ENCODE measurements around the gene VTA1. TPM values are rescaled to one million over a fixed set of nuclear protein-coding genes. Genes with fewer than 3 reads are reported as not detected.
A peak's percentile ranks its signal among the peaks of the same experiment; 100 is the strongest.

The VTA1 gene
- total and polyA plus RNA-seq, 2 of the 13 experiments (the other 11 are each of a cell fraction or from before 2014, with no cell fraction given) = 70.7 to 89.1 TPM

DNA sequence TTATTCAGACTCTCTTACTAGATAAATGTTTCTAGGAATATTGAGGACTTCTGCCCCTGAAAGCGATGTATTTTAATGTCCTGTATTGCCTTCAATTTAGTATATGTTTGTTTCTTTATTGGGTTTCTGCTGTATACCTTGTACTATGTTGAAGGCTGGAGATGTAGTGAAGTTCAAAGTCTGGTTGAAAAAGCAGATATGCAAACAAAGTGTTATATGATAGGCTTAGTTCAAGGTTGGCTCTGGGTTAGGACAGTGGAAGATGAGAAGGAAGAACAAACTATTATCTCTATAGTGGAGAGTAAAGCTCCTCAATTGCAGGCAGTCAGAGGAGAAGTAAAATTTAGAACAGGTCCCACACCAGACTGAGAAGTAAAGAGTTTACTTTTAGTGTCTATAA lies 118.4 kb downstream of the VTA1 start (continued):
- TF ChIP-seq, protein P1, sequence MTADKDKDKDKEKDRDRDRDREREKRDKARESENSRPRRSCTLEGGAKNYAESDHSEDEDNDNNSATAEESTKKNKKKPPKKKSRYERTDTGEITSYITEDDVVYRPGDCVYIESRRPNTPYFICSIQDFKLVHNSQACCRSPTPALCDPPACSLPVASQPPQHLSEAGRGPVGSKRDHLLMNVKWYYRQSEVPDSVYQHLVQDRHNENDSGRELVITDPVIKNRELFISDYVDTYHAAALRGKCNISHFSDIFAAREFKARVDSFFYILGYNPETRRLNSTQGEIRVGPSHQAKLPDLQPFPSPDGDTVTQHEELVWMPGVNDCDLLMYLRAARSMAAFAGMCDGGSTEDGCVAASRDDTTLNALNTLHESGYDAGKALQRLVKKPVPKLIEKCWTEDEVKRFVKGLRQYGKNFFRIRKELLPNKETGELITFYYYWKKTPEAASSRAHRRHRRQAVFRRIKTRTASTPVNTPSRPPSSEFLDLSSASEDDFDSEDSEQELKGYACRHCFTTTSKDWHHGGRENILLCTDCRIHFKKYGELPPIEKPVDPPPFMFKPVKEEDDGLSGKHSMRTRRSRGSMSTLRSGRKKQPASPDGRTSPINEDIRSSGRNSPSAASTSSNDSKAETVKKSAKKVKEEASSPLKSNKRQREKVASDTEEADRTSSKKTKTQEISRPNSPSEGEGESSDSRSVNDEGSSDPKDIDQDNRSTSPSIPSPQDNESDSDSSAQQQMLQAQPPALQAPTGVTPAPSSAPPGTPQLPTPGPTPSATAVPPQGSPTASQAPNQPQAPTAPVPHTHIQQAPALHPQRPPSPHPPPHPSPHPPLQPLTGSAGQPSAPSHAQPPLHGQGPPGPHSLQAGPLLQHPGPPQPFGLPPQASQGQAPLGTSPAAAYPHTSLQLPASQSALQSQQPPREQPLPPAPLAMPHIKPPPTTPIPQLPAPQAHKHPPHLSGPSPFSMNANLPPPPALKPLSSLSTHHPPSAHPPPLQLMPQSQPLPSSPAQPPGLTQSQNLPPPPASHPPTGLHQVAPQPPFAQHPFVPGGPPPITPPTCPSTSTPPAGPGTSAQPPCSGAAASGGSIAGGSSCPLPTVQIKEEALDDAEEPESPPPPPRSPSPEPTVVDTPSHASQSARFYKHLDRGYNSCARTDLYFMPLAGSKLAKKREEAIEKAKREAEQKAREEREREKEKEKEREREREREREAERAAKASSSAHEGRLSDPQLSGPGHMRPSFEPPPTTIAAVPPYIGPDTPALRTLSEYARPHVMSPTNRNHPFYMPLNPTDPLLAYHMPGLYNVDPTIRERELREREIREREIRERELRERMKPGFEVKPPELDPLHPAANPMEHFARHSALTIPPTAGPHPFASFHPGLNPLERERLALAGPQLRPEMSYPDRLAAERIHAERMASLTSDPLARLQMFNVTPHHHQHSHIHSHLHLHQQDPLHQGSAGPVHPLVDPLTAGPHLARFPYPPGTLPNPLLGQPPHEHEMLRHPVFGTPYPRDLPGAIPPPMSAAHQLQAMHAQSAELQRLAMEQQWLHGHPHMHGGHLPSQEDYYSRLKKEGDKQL (CRISPR knock-in tag; IDR thresholded peaks at IDR 0.05; ENCODE audit: low read depth) = peak; percentile 75
- TF ChIP-seq, protein P2, sequence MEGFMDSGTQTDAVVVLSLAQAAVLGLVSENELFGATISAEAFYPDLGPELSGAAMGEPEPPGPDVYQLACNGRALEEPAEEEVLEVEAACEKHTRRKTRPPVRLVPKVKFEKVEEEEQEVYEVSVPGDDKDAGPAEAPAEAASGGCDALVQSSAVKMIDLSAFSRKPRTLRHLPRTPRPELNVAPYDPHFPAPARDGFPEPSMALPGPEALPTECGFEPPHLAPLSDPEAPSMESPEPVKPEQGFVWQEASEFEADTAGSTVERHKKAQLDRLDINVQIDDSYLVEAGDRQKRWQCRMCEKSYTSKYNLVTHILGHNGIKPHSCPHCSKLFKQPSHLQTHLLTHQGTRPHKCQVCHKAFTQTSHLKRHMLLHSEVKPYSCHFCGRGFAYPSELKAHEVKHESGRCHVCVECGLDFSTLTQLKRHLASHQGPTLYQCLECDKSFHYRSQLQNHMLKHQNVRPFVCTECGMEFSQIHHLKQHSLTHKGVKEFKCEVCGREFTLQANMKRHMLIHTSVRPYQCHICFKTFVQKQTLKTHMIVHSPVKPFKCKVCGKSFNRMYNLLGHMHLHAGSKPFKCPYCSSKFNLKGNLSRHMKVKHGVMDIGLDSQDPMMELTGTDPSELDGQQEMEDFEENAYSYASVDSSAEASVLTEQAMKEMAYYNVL (CRISPR knock-in tag; IDR thresholded peaks at IDR 0.05; ENCODE audit: borderline replicate concordance) = peak; percentile 83; the same call in 1 of the 2 replicates
- peak; percentile 65 for TF ChIP-seq THAP11 (CRISPR knock-in tag; IDR thresholded peaks at IDR 0.05)
- peak; percentile 90 for TF ChIP-seq SAP130 (CRISPR knock-in tag; IDR thresholded peaks at IDR 0.05; ENCODE audit: low read depth)
- TF ChIP-seq ZBTB7A (CRISPR knock-in tag; IDR thresholded peaks at IDR 0.05) = no peak
- 0 out of 2 replicates have a peak, but pooled peaks have one; percentile 33 for TF ChIP-seq DNMT3B (CRISPR knock-in tag; conservative IDR thresholded peaks at IDR 0.05)
- TF ChIP-seq, protein P3, sequence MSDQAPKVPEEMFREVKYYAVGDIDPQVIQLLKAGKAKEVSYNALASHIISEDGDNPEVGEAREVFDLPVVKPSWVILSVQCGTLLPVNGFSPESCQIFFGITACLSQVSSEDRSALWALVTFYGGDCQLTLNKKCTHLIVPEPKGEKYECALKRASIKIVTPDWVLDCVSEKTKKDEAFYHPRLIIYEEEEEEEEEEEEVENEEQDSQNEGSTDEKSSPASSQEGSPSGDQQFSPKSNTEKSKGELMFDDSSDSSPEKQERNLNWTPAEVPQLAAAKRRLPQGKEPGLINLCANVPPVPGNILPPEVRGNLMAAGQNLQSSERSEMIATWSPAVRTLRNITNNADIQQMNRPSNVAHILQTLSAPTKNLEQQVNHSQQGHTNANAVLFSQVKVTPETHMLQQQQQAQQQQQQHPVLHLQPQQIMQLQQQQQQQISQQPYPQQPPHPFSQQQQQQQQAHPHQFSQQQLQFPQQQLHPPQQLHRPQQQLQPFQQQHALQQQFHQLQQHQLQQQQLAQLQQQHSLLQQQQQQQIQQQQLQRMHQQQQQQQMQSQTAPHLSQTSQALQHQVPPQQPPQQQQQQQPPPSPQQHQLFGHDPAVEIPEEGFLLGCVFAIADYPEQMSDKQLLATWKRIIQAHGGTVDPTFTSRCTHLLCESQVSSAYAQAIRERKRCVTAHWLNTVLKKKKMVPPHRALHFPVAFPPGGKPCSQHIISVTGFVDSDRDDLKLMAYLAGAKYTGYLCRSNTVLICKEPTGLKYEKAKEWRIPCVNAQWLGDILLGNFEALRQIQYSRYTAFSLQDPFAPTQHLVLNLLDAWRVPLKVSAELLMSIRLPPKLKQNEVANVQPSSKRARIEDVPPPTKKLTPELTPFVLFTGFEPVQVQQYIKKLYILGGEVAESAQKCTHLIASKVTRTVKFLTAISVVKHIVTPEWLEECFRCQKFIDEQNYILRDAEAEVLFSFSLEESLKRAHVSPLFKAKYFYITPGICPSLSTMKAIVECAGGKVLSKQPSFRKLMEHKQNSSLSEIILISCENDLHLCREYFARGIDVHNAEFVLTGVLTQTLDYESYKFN (CRISPR knock-in tag; conservative IDR thresholded peaks at IDR 0.05) = peak; percentile 98
- 0 out of 2 replicates have a peak, but pooled peaks have one; percentile 48 for TF ChIP-seq ZNF775 (CRISPR knock-in tag; IDR thresholded peaks at IDR 0.05; ENCODE audit: borderline replicate concordance)
- TF ChIP-seq, protein P4, sequence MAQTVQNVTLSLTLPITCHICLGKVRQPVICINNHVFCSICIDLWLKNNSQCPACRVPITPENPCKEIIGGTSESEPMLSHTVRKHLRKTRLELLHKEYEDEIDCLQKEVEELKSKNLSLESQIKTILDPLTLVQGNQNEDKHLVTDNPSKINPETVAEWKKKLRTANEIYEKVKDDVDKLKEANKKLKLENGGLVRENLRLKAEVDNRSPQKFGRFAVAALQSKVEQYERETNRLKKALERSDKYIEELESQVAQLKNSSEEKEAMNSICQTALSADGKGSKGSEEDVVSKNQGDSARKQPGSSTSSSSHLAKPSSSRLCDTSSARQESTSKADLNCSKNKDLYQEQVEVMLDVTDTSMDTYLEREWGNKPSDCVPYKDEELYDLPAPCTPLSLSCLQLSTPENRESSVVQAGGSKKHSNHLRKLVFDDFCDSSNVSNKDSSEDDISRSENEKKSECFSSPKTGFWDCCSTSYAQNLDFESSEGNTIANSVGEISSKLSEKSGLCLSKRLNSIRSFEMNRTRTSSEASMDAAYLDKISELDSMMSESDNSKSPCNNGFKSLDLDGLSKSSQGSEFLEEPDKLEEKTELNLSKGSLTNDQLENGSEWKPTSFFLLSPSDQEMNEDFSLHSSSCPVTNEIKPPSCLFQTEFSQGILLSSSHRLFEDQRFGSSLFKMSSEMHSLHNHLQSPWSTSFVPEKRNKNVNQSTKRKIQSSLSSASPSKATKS (CRISPR knock-in tag; IDR thresholded peaks at IDR 0.05) = 0 out of 2 replicates have a peak, but pooled peaks have one; percentile 62
- no peak for TF ChIP-seq RBM22 (optimal IDR thresholded peaks at IDR 0.05; ENCODE audit: low read length)
- peak; percentile 95 for TF ChIP-seq NCOA2 (CRISPR knock-in tag; IDR thresholded peaks at IDR 0.05)
- peak; percentile 88 for TF ChIP-seq SKI (IDR thresholded peaks at IDR 0.05; ENCODE audit: partially characterized antibody)
- TF ChIP-seq, protein P5, sequence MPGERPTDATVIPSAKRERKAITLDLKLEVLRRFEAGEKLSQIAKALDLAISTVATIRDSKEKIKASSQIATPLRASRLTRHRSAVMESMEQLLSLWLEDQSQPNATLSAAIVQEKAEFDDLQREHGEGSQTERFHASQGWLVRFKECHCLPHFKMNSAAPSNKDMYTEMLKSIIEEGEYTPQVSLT (CRISPR knock-in tag; IDR thresholded peaks at IDR 0.05; ENCODE audit: borderline replicate concordance, low read depth) = no peak
- peak; percentile 57 for TF ChIP-seq KDM1A (CRISPR knock-in tag; IDR thresholded peaks at IDR 0.05)
- TF ChIP-seq TBL1XR1 (IDR thresholded peaks at IDR 0.05; ENCODE audit: borderline replicate concordance, low read length, partially characterized antibody) = peak; percentile 92
- no peak for TF ChIP-seq ZNF333 (CRISPR knock-in tag; IDR thresholded peaks at IDR 0.05; ENCODE audit: borderline replicate concordance)
- peak; percentile 84 for TF ChIP-seq HHEX (CRISPR knock-in tag; IDR thresholded peaks at IDR 0.05)

Data from HepG2 (cell line).